Upper lobe of left lung (tissue), 4 donors: ENCODE results near the gene OLR1.

Source experiments
- CTCF ChIP-seq, 6 experiments: fragments of 450-650 bp in 4 of 6; fragments of 200-600 bp in 2 of 6; sonication (generic) in 2 of 6; IDR thresholded peaks; one replicate each; pipeline ENCODE4 v1.5.1; 2016 to 2019; ENCODE audit warnings: antibody characterized with exemption in 6 of 6
- POLR2A ChIP-seq, 4 donors: fragments of 450-650 bp; IDR thresholded peaks; one replicate each; pipeline ENCODE4 v1.5.1; 2016 to 2017; ENCODE audit warnings: antibody characterized with exemption in 4 of 4, mild to moderate bottlenecking in 2 of 4
- POLR2AphosphoS5 ChIP-seq, 2 donors: sonication (generic); formaldehyde crosslinking; IDR thresholded peaks; one replicate each; pipeline ENCODE4 v1.5.1; 2017; ENCODE audit warnings: antibody characterized with exemption in 2 of 2

- no peak for TF ChIP-seq POLR2A (IDR thresholded peaks at IDR 0.05)
- no peak for TF ChIP-seq CTCF (IDR thresholded peaks at IDR 0.05)
- TF ChIP-seq POLR2AphosphoS5 (IDR thresholded peaks at IDR 0.05) = no peak
These were observed 60.5 kb downstream of the OLR1 start for GRCh38 chr12:10111451-10111850.
